NCI-H2171 (cell line): ENCODE data around the gene FRMPD3.

Source experiments
- DNase-seq: peaks from one replicate; lab custom pipeline; 2025; lab: John Stamatoyannopoulos, UW

Gene FRMPD3

DNA sequence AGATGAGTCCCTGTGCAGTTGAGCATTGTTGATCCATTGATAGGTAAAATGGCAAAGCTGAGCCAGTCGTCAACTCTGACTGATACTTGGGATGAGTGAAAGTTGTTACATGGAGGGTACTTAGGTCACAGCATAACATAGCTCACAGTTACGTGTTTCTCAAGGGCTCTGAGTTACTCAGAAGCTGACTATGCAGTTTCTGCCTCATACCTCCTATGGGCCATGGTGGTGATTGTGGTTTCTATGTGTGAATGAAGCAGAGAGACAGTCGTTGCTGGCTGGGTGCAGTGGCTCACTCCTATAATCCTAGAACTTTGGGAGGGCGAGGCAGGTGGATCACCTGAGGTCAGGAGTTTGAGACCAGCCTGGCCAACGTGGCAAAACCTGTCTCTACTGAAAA is 30.8 kb downstream of the FRMPD3 start:
- no peak for DNase-seq

- DNase-seq, result no peak
Measured at GRCh38 chrX:107482046-107482445, 32.6 kb downstream of the FRMPD3 start.

- peak; percentile 22 for DNase-seq
Measured at GRCh38 chrX:107484002-107484726, 34.7 kb downstream of the FRMPD3 start.

GRCh38 chrX:107485013-107485412 is 35.6 kb downstream of the FRMPD3 start:
- DNase-seq, result no peak

DNA sequence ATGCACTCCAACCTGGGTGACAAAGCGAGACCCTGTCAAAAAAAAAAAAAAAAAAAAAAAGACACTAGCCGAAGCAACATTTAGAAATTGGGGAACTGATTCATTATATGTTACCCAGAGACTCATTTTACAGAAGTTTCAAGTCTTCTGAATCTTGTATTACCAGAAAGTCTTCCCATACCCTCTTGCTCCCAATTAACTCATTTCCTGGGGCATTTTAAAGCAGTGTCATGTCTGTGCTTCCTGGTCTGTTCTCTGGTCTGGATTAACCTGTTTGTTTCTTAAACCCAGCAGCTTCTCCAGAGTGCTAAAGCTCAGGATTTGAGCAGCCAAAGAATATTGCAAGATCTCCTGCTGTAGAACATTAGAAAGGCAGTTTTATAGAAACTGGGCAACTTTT is 43.7 kb downstream of the FRMPD3 start:
- no peak for DNase-seq

GRCh38 chrX:107496786-107497185 is 47.3 kb downstream of the FRMPD3 start:
- DNase-seq, result no peak
